Activated CD4-positive, alpha-beta memory T cell treated with anti-CD3 and anti-CD28 coated beads, Interleukin-2, amount 10 ng/mL, durations not matched to agents 7 days and 5 days (primary cell): ENCODE measurements around the gene IFI27. TPM values are rescaled to one million over a fixed set of nuclear protein-coding genes. Genes with fewer than 3 reads are reported as not detected.
"Not testable (repeated sequence)": the region's sequence is repeated elsewhere in the genome, so short reads cannot be mapped to it uniquely, and the experiment has no call there.

Experiments used
- CTCF ChIA-PET: fragments of 350-600 bp; sonication (Branson Sonifier 250); formaldehyde crosslinking; loops from one replicate; lab custom pipeline; 2021; ENCODE audit warnings: antibody characterized with exemption, inconsistent platforms; lab: Charles Lee
- POLR2A ChIA-PET: fragments of 350-600 bp; sonication (Branson Sonifier 250); formaldehyde crosslinking; loops from one replicate; lab custom pipeline; 2021; ENCODE audit warnings: antibody characterized with exemption; lab: Charles Lee
- DNase-seq: peaks from one replicate; pipeline ENCODE4 v3.0.0-alpha.2; 2020
- H3K27ac Mint-ChIP-seq: one replicate; pipeline ENCODE4 v1.8.0; 2021; ENCODE audit warnings: mild to moderate bottlenecking, mixed read lengths
- H3K27me3 Mint-ChIP-seq: one replicate; pipeline ENCODE4 v1.8.0; 2021; ENCODE audit warnings: mixed read lengths
- H3K36me3 Mint-ChIP-seq: one replicate; pipeline ENCODE4 v1.8.0; 2021; ENCODE audit warnings: low read depth, mixed read lengths
- H3K4me1 Mint-ChIP-seq: one replicate; pipeline ENCODE4 v1.8.0; 2021; ENCODE audit warnings: mixed read lengths
- H3K4me3 Mint-ChIP-seq: one replicate; pipeline ENCODE4 v1.8.0; 2021; ENCODE audit warnings: mild to moderate bottlenecking, mixed read lengths
- H3K9me3 Mint-ChIP-seq: one replicate; pipeline ENCODE4 v1.8.0; 2021; ENCODE audit warnings: mixed read lengths
- total RNA-seq, 2 experiments: library from RNA; stranded (reverse); gene quantifications; one replicate each; pipeline ENCODE4 v1.2.3, GENCODE V29; 2021

The IFI27 gene
- 100 to 1,000 TPM; 184 to 186 TPM for total RNA-seq

DNA sequence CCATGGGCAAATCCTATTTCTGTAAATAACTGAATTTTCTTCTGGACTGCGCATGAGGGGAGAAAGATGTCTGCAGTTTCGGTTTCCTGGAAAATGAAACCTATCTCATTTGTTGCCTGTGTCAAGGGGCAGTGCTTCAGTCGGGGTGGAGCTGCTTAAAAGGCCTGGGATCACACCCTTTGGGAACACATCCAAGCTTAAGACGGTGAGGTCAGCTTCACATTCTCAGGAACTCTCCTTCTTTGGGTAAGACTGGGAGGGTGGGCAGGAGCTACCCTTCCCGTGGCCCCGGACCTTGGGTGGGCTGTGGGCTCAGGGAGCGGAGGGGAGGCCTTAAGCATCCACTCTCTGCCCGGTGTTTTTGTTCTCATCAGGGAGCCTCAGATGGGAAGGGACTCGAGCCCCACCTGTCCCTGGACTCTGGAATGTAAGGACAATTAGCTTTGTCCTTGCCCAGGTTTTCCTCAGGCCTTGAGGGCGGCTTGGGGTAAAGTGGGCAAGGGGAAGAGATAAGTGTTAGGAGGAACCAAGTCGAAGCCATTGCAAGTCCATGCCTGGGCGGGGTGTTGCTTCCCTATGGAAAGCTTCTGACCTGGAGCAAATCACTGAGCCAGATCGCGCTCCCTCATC, at the start of gene IFI27:
TSS of gene IFI27 (plus strand) at position 185 of the 630 bp plus-strand sequence.
- POLR2A ChIA-PET: interaction anchor here (0.5 to 0.8 kb wide), 2 partner anchors 30 to 32 kb away, joined by 3 read pairs; partner anchors contain the start of genes DDX24 and IFI27L1
- CTCF ChIA-PET: interaction anchor here (1.2 to 2.9 kb wide), 3 partner anchors 26 to 75 kb away, joined by 3 to 9 read pairs (median 5); no protein-coding TSS in a partner anchor
- H3K27ac Mint-ChIP-seq: peak within 1 kb of the TSS; percentile 40

DNA sequence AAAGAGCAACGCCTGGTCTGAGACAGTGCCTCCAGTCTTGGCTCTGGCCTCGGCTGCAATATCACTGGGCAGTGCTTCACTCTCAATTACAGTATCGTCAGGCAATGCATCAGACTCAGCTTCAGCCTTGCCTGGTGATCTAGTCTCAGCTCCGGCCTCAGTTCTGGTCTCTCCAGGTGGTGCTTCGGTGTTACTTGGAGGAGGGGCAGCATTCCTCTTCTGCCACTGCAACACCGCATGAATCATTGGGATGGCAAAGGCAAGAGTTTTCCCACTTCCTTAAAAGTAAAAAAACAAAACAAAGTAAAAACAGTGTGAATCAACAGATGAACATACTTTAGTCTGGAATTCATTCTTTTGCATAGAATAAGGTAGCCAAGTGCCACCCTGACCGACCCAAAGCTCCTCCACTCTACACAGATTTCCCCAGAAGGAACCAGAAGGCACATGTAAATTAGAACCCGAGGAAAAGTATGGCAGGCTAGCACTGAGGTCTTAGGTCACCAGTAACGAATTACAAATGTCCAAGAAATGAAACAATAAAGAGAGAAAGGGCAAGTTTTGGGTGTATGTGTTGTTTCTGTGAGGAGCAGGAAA, 48.1 kb upstream of the IFI27 start:
- Mint-ChIP-seq H3K9me3 (peaks cover 8% of the 10 kb centered on the region), H3K4me3 (no peak overlapping the region), H3K4me1 (peaks cover 34% of the 10 kb centered on the region), H3K27me3 (no peaks in the 10 kb centered on the region), H3K27ac (no peak overlapping the region), H3K36me3 (peaks cover 79% of the 10 kb centered on the region)
- ChIA-PET CTCF (interaction anchor here (1.8 kb wide), 1 partner anchor 123 kb away, joined by 4 read pairs; no protein-coding TSS in a partner anchor), POLR2A (interaction anchor here (1.0 to 1.2 kb wide), 2 partner anchors 16 to 19 kb away, joined by 3 read pairs; partner anchors contain the start of genes DDX24 and IFI27L1)
- DNase-seq: no peak

More for the DNA sequence above, at the start of gene IFI27:
- Mint-ChIP-seq H3K4me1 (peaks cover 24% of the 10 kb centered on the region), H3K27me3 (peaks cover 3% of the 10 kb centered on the region), H3K36me3 (no peaks in the 10 kb centered on the region), H3K9me3 (no peaks in the 10 kb centered on the region), H3K4me3 (peak within 1 kb of the TSS; percentile 63)
- no peak for DNase-seq

DNA sequence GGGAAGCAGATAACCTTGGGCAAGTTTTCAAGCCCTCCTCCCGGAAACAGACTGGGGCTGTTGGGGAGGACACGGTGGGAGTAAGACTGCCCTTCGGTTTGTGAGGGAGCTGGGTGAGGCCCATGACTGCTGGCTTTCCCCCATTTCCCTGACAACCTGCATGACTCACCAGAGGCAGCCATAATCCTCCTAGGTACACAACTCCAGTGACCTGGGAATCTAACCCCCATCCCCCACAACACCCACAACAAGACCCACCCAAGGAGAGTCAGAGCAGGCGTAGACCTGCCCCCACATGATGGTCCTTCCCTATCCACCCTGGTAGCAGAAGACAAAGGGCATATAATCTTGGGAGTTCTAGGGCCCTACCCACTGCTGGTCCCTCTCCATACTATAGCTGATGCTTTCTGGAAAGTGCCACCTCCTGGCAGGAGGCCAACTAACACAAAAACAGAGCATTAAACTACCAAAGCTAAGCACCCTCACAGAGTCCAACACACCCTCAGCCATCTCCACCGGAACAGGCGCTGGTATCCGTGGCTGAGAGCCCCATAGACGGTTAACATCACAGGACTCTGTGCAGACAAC, 44.4 kb upstream of the IFI27 start:
- peaks cover 44% of the 10 kb centered on the region for H3K4me1 Mint-ChIP-seq
- H3K4me3 Mint-ChIP-seq: no peak overlapping the region
- ChIA-PET CTCF (interaction anchor here (1.3 to 2.1 kb wide), 2 partner anchors 30 to 70 kb away, joined by 3 to 6 read pairs; no protein-coding TSS in a partner anchor), POLR2A (interaction anchor here (2.8 kb wide), 1 partner anchor 16 kb away, joined by 11 read pairs; the partner anchor contains the start of genes DDX24 and IFI27L1)
- H3K27ac Mint-ChIP-seq: no peak overlapping the region
- H3K36me3 Mint-ChIP-seq: peaks cover 83% of the 10 kb centered on the region
- no peak for DNase-seq
- H3K9me3 Mint-ChIP-seq: peaks cover 43% of the 10 kb centered on the region
- no peaks in the 10 kb centered on the region for H3K27me3 Mint-ChIP-seq

DNA sequence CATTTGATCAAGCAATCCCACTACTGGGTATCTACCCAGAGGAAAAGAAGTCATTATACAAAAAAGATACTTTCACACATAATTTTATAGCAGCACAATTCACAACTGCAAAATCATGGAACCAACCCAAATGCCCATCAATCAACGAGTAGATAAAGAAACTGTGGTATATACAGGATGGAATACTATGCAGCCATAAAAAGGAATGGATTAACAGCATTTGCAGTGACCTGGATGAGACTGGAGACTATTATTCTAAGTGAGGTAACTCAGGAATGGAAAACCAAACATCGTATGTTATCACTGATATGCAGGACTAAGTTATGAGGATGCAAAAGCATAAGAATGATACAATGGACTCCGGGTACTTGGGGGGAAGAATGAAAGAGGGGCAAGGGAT, 38.5 kb upstream of the IFI27 start:
- peaks cover 70% of the 10 kb centered on the region for H3K9me3 Mint-ChIP-seq
- H3K4me1 Mint-ChIP-seq: peaks cover 50% of the 10 kb centered on the region
- H3K4me3 Mint-ChIP-seq, H3K27ac Mint-ChIP-seq, DNase-seq, CTCF ChIA-PET, H3K27me3 Mint-ChIP-seq: not testable (repeated sequence)
- H3K36me3 Mint-ChIP-seq: peaks cover 94% of the 10 kb centered on the region
- POLR2A ChIA-PET: interaction anchor here (1.8 kb wide), 1 partner anchor 9 kb away, joined by 5 read pairs; the partner anchor contains the start of genes DDX24 and IFI27L1

DNA sequence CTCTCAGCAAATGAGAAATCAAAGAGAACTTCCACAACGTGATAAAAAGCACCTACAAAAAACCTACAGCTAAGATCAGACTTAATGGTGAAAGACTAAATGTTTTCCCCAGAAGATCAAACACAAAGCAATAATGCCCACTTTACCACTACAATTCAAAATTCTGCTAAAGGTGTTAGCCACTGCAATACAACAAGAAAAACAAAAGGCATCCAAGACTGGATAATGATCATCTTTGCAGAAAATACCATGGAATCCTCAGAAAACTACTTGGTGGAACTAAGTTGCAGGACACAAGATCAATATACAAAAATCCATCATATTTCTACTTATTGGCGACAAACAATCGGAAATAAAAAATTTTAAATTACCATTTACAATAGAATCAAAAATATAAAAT, 36.0 kb upstream of the IFI27 start:
- Mint-ChIP-seq H3K4me3 (no peak overlapping the region), H3K4me1 (peaks cover 54% of the 10 kb centered on the region), H3K27me3 (no peaks in the 10 kb centered on the region), H3K36me3 (peaks cover 93% of the 10 kb centered on the region), H3K9me3 (peaks cover 52% of the 10 kb centered on the region), H3K27ac (no peak overlapping the region)
- ChIA-PET CTCF (no interaction called here), POLR2A (interaction anchor here (1.3 kb wide), 1 partner anchor 17 kb away, joined by 5 read pairs; no protein-coding TSS in a partner anchor)
- no peak for DNase-seq

DNA sequence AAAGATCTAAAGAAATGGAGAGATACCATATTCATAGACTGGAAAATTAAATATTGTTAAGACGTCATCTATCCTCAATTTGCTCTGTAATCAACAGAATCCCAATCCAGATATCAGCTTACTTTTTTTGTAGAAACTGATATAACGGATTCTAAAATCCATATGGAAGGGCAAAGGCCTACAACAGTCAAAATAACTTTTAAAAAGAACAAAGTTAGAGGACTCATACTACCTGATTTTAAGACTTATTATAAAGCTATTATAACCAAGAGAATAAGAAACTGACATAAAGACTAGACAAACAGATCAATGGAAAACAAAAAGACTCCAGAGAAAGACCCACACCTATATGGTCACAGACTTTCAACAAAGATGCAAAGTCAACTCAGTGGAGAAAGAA, 35.5 kb upstream of the IFI27 start:
- H3K4me1 Mint-ChIP-seq: peaks cover 56% of the 10 kb centered on the region
- CTCF ChIA-PET: no interaction called here
- POLR2A ChIA-PET: interaction anchor here (1.3 kb wide), 1 partner anchor 17 kb away, joined by 5 read pairs; no protein-coding TSS in a partner anchor
- H3K36me3 Mint-ChIP-seq: peaks cover 91% of the 10 kb centered on the region
- H3K4me3 Mint-ChIP-seq: no peak overlapping the region
- no peak overlapping the region for H3K27ac Mint-ChIP-seq
- H3K27me3 Mint-ChIP-seq: no peaks in the 10 kb centered on the region
- no peak for DNase-seq
- H3K9me3 Mint-ChIP-seq: peaks cover 49% of the 10 kb centered on the region

DNA sequence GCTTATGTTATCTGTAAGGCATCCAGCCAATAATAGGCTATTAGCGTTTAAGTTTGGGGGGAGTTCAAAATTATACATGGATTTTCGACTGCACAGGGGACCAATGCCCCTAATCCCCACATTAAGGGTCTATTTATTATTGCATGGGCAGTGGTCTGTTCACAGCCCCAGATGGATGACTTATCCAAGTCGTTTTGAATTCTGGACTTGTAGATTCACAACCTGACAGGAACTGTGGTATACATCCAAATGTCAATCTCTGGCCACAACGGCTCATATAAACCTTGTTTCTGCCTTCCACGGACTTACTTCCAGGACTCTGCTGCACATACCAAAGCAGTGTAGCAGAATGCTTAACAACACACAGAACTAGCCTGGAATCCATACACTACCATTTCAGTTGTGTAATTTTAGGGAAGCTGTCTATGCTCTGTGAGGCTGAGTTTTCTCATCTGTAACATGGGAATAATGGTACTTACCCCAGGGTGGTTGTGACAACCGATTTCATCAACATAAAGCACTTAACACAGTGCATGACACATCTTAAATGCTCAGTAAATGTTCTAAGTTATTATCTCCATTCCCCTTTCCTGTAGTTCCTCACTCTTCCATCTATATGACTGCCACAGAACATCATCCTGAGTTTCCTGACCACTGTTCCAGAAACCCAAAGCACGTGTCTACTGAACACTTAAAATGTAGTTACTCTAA, 33.3 kb upstream of the IFI27 start:
- CTCF ChIA-PET: no interaction called here
- no peak overlapping the region for H3K27ac Mint-ChIP-seq
- DNase-seq: no peak

DNA sequence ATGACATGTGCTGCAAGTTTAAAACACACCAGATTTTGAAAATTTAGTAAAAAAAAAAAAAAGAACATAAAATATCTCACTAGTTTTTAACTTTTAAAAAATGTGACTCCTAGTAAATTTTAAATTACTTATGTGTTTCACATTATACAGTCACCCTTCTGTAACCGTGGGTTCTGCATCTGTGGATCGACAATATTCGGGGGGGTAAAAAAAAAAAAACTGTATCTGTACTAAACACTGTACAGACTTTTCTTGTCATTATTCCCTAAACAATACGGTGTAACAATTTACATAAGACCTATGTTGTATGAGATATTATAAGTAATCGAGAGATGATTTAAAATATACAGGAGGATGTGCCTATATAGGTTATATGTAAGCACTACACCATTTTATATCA, 32.7 kb upstream of the IFI27 start:
- CTCF ChIA-PET: interaction anchor here (0.9 kb wide), 1 partner anchor 102 kb away, joined by 4 read pairs; no protein-coding TSS in a partner anchor
- POLR2A ChIA-PET: no interaction called here
- H3K9me3 Mint-ChIP-seq: peaks cover 27% of the 10 kb centered on the region
- no peak overlapping the region for H3K27ac Mint-ChIP-seq
- peak overlapping the region; percentile 98 for H3K4me3 Mint-ChIP-seq
- no peak for DNase-seq
- peaks cover 75% of the 10 kb centered on the region for H3K36me3 Mint-ChIP-seq
- no peaks in the 10 kb centered on the region for H3K27me3 Mint-ChIP-seq
- H3K4me1 Mint-ChIP-seq: peaks cover 65% of the 10 kb centered on the region

More for the DNA sequence above, 33.3 kb upstream of the IFI27 start:
- Mint-ChIP-seq H3K27me3 (no peaks in the 10 kb centered on the region), H3K4me1 (peaks cover 61% of the 10 kb centered on the region), H3K36me3 (peaks cover 77% of the 10 kb centered on the region), H3K9me3 (peaks cover 30% of the 10 kb centered on the region), H3K4me3 (peak overlapping the region; percentile 35)
- POLR2A ChIA-PET: no interaction called here

DNA sequence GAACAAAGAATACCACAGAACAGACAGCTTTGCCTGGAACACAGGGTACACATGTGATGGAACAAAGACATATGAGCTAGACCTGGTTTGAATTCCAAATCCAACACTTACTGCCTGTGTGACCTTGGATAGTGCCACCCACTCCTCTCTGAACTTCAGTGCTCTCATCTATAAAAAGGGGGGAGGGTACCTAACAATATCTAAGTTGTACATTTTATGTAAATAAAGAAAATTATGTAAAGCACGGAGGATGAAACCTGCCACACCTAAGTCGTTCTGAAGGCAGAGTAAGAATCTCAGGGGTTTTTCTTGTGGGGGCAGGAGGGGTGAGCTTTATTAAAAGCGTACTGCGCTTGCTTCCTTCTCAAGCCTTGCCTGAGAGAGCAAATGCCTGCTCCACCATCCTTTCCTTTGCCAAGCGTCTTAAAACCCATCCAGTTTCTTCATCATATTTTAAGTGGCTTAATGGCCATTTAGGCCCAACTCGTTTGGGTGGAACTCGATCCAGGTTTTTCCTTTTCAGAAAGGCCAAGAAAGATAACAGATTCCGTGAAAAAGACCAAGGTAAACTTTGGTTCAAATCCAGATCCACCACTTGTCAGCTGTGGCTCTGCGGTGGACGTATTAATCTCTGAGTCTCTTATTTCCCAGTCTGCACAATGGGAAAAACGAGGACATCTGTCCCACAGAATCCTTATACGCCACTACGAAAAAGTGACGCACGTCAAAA, 30.5 kb upstream of the IFI27 start:
- Mint-ChIP-seq H3K27me3 (no peaks in the 10 kb centered on the region), H3K36me3 (peaks cover 65% of the 10 kb centered on the region), H3K4me3 (peak overlapping the region; percentile 98), H3K27ac (peak overlapping the region; percentile 98), H3K4me1 (peaks cover 67% of the 10 kb centered on the region), H3K9me3 (peaks cover 16% of the 10 kb centered on the region)
- ChIA-PET POLR2A (interaction anchor here (0.6 to 4.7 kb wide), 20 partner anchors 9 to 895 kb away, joined by 3 to 54 read pairs (median 4); partner anchors contain the start of genes ASB2, IFI27L2, LYSET and MOAP1), CTCF (interaction anchor here (1.1 to 2.4 kb wide), 8 partner anchors 23 to 140 kb away, joined by 3 to 30 read pairs (median 5); no protein-coding TSS in a partner anchor)
- no peak for DNase-seq

DNA sequence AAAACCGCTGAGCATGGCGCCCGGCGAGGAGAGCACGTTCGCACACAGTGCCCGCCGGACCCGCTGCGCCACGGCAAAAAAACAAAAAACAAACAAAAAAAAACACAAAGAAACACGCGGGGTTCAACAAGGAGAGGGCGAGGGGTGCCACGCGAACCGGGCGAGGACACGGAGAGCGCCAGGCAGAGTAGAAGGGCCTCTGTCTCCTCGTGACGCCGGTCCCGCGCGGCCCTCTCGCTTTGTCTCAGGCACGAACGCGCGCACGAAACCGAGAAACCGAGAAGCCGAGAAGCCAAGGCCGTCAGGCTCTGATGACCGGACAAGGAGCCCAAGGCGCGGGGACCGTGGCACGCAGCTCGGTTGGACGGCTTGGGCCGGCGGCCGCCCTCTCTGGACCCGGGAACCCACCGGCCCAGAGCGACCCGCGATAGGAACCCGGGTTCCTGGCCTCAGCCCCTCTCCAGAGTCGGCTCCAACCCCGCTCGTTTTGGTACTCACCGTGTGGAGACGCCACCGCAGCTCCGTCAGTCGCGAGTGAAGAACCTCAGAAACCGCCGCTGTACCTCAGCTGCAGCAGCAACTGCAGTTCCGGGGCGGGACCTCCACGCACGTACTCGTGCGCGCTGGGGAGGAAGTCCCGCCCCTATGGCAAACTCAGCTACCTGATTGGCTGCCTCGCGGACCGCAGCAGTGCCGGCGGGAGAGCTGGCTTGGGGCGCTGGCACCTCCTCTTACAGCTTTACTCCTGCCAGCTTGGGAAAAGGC, 29.7 kb upstream of the IFI27 start, which contains the start of the genes DDX24 and IFI27L1:
TSS of gene DDX24 (minus strand) at position 582 of the 765 bp plus-strand sequence. CDS start 1,460 bp downstream, outside the sequence.
TSS of gene IFI27L1 (plus strand) at position 690 of the 765 bp plus-strand sequence. CDS start 15,628 bp downstream, outside the sequence.
- H3K27ac Mint-ChIP-seq: peak within 1 kb of the TSS; percentile 98
- H3K36me3 Mint-ChIP-seq: peaks cover 57% of the 10 kb centered on the region
- no peaks in the 10 kb centered on the region for H3K27me3 Mint-ChIP-seq
- H3K4me1 Mint-ChIP-seq: peaks cover 60% of the 10 kb centered on the region
- CTCF ChIA-PET: interaction anchor here (0.8 to 2.9 kb wide), 15 partner anchors 24 to 405 kb away, joined by 3 to 30 read pairs (median 5); partner anchors contain the start of genes IFI27L2 and OTUB2
- POLR2A ChIA-PET: interaction anchor here (0.7 to 4.7 kb wide), 33 partner anchors 8 to 896 kb away, joined by 3 to 54 read pairs (median 5); partner anchors contain the start of genes ASB2, IFI27L2, LYSET and MOAP1
- peaks cover 9% of the 10 kb centered on the region for H3K9me3 Mint-ChIP-seq
- peak; percentile 98 for DNase-seq
- peak within 1 kb of the TSS; percentile 98 for H3K4me3 Mint-ChIP-seq
